HG03066 (cell line): ENCODE measurements around the gene ATRAID.
A peak's percentile ranks its signal among the peaks of the same experiment; 100 is the strongest.
"Not testable (repeated sequence)": the region's sequence is repeated elsewhere in the genome, so short reads cannot be mapped to it uniquely, and the experiment has no call there.

Experiments used
- ATAC-seq: cut with Tn5 transposase; IDR thresholded peaks from one replicate; pipeline ENCODE4 v1.9.1; 2021; ENCODE audit warnings: low read depth; ENCODE audit not compliant: unreplicated experiment

The ATRAID gene, protein sequence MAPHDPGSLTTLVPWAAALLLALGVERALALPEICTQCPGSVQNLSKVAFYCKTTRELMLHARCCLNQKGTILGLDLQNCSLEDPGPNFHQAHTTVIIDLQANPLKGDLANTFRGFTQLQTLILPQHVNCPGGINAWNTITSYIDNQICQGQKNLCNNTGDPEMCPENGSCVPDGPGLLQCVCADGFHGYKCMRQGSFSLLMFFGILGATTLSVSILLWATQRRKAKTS

GRCh38 chr2:27211943-27212625, at the start of gene ATRAID, which contains the start of gene SLC5A6:
Gene ATRAID (plus strand): TSS chr2:27212041. CDS start chr2:27212369, 328 bp downstream.
Gene SLC5A6 (minus strand): TSS chr2:27212268. CDS start chr2:27207650, 4,618 bp downstream.
- ATAC-seq = peak; percentile 85

DNA sequence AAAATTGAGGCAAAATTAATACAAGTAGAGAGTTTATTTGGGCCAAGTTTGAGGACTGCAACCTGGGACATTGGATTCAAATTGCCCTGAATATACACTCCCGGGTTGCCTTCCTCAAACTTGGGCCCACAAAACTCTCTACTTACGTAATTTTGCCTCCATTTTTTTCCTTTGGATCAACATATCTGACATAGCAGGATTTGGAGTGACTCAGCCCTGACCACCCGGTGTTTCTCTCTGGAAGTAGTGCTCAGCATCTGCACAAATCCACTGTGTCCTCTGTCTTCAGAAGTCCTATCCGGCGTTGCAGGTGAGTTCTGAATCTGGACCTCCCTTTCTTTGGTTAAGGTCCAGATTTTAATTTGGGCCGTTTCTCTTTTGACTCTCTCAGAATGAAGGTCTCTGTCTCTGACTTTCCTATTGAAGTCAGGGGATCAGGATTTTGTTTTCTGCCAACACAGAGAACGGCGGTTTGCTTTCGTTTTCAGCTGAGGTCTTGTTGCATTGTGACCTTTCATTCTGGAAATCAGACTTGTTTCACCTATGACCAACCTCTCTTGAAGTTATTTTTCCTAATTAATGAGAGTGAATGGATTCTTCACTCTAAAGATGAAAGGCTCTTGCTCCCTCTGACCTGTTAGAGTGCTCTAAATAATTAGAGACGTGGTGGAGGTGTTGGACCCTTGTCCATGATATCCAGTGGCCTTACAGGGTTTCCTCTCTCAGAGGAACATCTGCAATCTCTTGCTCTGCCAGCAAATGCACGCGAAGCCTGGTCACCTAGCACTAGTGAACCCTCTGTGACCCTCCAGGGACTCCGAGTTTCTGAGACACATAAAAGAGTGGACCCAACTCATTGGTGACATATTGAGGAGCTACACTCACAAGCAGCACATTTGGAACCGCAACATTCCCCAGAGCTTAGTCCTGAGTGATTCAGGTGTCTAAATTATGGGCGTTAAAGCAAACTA, 49.4 kb upstream of the ATRAID start:
- no peak for ATAC-seq

- no peak for ATAC-seq
Observed at GRCh38 chr2:27164960-27165763, 46.7 kb upstream of the ATRAID start.

DNA sequence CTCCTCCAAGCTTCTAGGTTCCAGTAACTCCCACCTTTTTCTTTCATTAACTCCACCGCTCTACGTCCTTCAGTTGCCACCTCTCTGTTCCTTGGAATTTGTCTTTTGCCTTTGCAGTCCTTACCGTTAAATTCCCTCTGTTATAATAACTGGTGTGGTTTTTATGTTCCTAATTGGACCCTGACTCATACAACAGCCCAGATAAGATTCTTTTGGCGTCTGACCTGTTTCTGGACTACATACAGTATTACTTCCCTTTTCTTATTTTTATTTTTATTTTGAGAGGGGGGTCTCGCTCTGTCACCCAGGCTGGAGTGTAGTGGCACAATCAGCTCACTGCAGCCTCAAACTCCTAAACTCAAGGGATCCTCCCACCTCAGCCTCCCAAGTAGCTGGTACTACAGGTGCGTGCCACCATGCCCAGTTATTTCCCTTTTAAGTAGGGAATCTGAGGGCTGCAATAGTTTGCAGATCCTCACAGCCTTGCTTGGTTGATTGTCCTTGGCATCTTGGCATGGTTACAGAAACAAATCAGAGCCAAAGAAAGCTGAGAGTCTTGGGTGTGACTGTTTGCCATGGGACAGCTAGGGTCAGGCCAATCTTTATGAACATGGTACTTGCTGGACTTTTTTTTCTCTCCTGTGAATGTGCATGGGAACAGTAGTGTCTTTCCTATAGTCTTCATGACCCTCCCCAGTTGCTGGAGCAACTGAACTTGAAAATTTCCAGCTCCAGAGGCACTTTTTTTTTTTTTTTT, 41.1 kb upstream of the ATRAID start:
- ATAC-seq = no peak

DNA sequence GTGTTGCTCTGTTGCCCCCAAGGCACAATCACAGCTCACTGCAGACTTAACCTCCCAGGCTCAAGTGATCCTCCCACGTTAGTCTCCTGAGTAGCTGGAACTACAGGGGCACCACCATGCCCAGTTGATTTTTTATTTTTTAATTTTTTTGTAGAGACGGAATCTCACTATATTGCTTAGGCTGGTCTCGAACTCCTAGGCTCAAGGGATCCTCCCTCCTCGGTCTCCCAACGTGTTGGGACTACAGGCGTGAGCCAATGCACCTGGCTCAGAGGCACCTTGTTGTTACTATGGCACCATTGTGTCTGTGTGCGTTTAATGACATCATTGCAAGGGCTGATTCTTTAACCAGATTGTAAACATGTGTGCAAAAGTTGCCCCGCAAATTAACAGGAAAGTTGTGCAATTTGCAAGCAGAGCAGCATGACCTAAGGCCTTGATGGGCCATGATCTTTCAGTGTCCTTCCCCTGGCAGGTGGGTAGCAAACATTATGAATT, 40.4 kb upstream of the ATRAID start:
- ATAC-seq = no peak

DNA sequence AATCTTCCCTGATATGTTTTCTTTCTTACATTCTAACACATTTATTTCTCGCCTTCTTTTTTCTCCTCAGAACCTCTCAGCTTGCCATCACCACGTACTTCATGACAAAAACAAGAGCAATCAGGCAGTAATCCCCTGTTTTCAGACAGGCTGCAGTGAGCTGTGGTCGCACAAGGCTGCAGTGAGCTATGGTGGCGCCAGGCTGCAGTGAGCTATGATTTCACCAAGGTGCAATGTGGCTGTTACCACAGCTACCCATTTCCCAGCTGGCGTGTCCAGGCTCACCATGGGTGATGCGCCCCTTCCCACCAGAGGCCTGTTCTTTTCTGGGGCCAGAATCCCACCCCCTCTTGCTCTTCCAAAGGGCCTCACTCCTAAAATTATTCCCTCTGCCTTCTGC, 37.2 kb upstream of the ATRAID start:
- ATAC-seq = no peak

GRCh38 chr2:27175330-27175729, 36.5 kb upstream of the ATRAID start:
- no peak for ATAC-seq

- ATAC-seq = not testable (repeated sequence)
Observed at GRCh38 chr2:27175781-27176180, 36.1 kb upstream of the ATRAID start.

- ATAC-seq = no peak
Observed at GRCh38 chr2:27177441-27178351, 34.1 kb upstream of the ATRAID start.

DNA sequence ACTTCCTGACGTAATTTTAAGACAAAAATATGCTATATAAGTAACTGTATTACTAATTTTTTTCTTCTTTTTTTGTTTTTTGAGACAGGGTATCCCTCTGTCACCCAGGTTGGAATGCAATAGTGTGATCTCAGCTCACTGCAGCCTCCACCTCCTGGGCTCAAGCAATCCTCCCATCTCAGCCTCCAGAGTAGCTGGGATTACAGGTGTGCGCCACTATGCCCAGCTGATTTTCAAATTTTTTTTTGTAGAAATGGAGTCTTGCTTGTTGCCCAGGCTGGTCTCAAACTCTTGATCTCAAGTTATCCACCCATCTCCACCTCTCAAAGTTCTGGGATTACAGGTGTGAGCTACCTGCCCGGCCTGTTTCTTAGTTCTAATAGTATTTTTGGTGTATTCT, 33.4 kb upstream of the ATRAID start:
- ATAC-seq = no peak

DNA sequence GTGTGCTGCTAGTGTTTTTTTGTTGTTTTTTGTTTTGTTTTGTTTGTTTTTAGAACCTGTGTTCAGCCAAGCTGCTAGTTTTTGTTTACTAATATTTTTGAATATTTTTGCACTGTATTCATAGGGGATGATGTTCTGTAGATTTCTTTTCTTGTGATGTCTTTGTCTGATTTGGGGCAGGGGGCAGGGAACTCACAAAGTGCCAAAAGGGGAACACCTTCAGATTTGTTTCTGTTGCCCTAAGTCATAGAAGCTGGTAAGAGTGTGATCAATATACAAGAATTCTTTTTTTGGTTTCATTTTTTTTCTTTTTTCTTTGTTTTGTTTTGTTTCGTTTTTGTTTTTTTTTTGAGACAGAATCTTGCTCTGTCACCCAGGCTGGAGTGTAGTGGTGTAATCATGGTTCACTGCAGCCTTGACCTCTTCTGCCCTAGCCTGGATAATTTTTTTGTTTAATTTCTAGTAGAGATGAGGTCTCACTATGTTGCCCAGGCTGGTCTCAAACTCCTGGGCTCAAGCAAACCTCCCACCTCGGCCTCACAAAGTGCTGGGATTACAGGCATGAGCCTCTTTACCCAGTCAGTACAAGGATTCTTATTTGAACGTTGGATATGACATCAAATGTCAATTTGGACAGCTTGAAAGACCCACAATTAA, 32.4 kb upstream of the ATRAID start:
- ATAC-seq = no peak

DNA sequence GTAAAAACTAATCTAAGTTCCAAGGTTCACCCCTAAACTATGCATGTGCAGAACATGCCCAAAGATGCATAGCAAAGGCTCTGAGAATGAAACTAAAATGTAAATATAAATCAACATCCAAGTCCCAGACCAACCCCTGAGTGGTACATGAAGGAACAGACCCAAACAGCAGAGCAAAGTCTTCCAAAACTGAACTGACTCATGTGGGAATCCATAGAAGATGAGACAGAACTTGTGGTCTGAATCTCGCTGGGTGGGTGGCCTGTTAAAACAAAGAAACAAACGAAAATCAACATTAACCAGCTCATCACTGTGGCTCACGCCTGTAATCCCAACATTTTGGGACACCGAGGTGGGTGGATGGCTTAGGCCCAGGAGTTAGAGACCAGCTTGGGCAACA, 29.5 kb upstream of the ATRAID start:
- no peak for ATAC-seq

GRCh38 chr2:27184115-27184514, 27.7 kb upstream of the ATRAID start:
- no peak for ATAC-seq

GRCh38 chr2:27185331-27186026, 26.4 kb upstream of the ATRAID start:
- ATAC-seq = no peak

DNA sequence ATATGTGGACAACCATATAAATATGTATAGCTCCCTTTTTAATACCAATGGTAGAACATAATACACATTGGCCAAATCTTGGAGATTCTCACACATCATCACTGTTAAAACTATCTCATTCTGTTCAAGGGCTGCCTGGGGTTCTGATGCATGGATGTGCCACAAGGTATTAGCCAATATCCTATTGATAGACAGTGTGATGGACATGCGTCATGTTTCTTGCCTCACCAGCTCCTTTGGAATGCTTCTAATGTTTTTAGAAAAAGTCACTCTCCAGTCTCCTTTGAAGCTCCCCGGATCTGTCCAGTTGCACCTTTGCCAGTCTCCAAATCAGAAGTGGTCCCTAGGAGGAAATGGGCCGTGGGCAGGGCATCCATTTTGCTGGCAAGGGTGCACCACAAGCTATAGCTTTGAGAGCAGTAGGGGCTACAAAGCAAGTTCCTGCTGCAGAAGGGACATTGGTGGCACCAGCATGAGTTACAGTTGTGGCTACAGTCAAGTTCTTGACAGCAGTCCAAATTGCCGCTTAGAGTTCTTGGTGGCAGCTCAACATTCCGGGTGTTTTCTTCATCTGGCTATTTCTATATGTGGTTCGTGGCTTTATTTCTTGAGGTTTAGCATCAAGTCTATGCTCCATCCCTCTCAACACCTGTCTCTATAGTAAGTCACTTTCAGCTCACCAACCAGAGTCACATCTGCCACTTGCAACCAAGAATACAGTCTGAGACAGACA, 25.1 kb upstream of the ATRAID start:
- no peak for ATAC-seq

DNA sequence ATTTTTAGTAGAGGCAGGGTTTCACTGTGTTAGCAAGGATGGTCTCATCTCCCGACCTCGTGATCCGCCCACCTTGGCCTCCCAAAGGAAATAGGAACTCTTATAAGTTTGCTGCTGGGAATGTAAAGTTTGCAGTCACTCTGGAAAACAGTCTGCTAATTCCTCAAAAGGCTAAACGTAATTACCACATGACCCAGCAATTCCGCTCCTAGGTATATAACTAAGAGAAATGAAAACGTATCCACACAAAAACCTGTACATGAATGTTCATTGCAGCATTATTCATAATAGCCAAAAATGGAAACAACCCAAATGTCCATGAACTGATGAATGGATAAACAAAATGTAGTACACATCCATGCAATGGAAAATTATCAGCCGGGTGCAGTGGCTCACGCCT, 21.9 kb upstream of the ATRAID start:
- ATAC-seq = no peak
